ENCODE data around the gene VEGFA.

DNA sequence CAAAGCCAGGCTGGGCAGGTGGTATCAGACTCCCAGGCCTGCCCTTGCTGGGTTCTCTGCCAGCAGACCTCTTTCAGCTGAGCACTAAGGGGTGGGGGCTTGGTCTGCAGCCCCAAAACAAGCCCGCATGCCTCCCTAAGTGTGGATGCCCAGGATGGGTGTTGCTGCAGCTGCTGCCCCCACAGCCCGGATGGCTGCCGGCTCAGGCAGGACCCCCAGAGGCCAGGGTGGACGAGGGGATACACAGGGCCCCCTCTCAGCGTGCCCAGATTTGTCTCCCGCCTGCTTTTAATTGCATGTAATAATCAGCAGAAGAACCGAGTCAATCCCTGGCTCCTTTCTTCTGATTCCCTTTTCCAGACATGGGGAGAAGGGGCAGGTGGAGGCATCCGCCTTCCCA, 60.8 kb downstream of the VEGFA start:
- TF ChIP-seq POLR2A (IDR thresholded peaks at IDR 0.05; ENCODE audit: low read depth, low read length) (no peak), TAF1 (IDR thresholded peaks at IDR 0.05; ENCODE audit: borderline replicate concordance, low read depth, low read length) (no peak), POLR2AphosphoS5 (IDR thresholded peaks at IDR 0.05; ENCODE audit: low read depth, low read length) (no peak)
